Measurements from ENCODE around the gene SURF6. TPM values are rescaled to one million over a fixed set of nuclear protein-coding genes. Genes with fewer than 3 reads are reported as not detected.
"Not testable (repeated sequence)": the region's sequence is repeated elsewhere in the genome, so short reads cannot be mapped to it uniquely, and the experiment has no call there.

Gene SURF6
- total RNA-seq, 4 donors from 2014 or later = 11.5 to 17.1 (median 15.8) TPM

DNA sequence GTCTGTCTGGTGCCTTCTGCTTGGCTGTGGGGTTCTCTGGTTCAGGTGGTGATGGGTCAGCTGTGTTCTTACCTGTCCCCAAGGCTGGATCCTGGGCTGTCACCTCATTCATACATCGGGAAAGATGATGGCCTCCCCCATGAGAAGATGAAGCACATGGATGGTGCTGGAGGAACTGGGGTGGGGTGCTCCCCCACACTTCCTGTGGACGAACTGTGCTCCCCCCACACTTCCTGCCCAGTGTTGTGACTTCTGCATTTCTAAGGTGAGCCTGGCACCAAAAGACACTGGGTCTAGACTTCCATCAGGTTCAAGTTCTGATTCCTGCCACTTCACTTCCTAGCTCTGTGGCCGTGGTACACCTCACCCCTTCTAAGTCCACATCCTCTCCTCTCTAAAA, 4.3 kb upstream of the SURF6 start:
- peaks cover 61% of the 10 kb centered on the region for H3K36me3 ChIP-seq
- H3K27me3 ChIP-seq = no peaks in the 10 kb centered on the region
- no peak for DNase-seq (ENCODE audit: low spot score in 2 of 2)
- no peak overlapping the region for H3K4me3 ChIP-seq
- no peak overlapping the region for H3K27ac ChIP-seq
- H3K4me1 ChIP-seq = peaks cover 34% of the 10 kb centered on the region
- no peaks in the 10 kb centered on the region for H3K9me3 ChIP-seq
- 76% methylated on average over 3 of the region's 3 CpGs for WGBS
- TF ChIP-seq POLR2AphosphoS5 (IDR thresholded peaks at IDR 0.05) = no peak

DNA sequence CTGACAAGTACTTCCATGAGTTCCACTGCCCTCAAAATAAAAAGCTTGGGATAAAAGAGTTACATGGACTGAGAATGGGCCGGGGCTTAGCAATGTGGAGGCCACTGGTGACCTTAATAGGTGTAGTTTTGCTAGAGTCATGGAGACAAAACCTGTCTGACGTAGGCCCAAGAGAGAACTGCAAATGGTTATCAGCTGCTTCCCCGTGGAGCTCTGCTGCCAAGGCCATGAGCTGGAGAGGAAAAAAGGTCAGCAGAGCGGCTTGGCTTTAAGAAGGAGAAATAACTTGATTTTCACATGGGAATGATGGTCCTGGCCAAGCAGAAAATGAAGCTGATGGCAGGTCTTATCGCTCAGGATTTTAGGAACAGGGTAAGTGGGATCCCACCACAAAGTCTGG, 3.7 kb upstream of the SURF6 start:
- 78% methylated on average over 5 of the region's 5 CpGs for WGBS
- Histone ChIP-seq H3K36me3 (peaks cover 55% of the 10 kb centered on the region), H3K27ac (no peak overlapping the region)

DNA sequence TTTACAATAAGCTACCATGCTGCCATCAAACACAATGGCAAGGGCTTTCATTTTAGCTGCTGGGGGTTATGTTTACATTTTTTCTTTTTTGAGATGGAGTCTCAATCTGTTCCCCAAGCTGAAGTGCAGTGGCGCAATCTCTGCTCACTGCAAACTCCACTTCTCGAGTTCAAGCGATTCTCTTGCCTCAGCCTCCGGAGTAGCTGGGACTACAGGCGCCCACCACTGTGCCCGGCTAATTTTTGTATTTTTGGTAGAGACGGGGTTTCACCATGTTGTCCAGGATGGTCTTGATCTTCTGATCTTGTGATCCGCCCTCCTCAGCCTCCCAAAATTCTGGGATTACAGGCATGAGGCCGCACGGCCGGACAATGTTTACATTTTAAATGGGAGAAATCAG, 1.1 kb downstream of the SURF6 start:
- DNase-seq (ENCODE audit: low spot score in 2 of 2) = peak in 1 of 2 donors; percentile 46
- Histone ChIP-seq H3K36me3 (peaks cover 49% of the 10 kb centered on the region), H3K4me3 (peak overlapping the region; percentile 58), H3K4me1 (peaks cover 35% of the 10 kb centered on the region)
- not testable (repeated sequence) for H3K27ac ChIP-seq, H3K9me3 ChIP-seq, H3K27me3 ChIP-seq
- WGBS = 85% methylated on average over 11 of the region's 11 CpGs

More for the DNA sequence above, 3.7 kb upstream of the SURF6 start:
- H3K4me1 ChIP-seq = peaks cover 41% of the 10 kb centered on the region
- H3K4me3 ChIP-seq = no peak overlapping the region
- H3K9me3 ChIP-seq = no peaks in the 10 kb centered on the region
- DNase-seq (ENCODE audit: low spot score in 2 of 2) = no peak
- H3K27me3 ChIP-seq = no peaks in the 10 kb centered on the region
- no peak for TF ChIP-seq POLR2A (IDR thresholded peaks at IDR 0.05)
- no peak for TF ChIP-seq POLR2AphosphoS5 (IDR thresholded peaks at IDR 0.05)
- no peak for TF ChIP-seq EP300 (IDR thresholded peaks at IDR 0.05)
- TF ChIP-seq, protein P1, sequence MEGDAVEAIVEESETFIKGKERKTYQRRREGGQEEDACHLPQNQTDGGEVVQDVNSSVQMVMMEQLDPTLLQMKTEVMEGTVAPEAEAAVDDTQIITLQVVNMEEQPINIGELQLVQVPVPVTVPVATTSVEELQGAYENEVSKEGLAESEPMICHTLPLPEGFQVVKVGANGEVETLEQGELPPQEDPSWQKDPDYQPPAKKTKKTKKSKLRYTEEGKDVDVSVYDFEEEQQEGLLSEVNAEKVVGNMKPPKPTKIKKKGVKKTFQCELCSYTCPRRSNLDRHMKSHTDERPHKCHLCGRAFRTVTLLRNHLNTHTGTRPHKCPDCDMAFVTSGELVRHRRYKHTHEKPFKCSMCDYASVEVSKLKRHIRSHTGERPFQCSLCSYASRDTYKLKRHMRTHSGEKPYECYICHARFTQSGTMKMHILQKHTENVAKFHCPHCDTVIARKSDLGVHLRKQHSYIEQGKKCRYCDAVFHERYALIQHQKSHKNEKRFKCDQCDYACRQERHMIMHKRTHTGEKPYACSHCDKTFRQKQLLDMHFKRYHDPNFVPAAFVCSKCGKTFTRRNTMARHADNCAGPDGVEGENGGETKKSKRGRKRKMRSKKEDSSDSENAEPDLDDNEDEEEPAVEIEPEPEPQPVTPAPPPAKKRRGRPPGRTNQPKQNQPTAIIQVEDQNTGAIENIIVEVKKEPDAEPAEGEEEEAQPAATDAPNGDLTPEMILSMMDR (IDR thresholded peaks at IDR 0.05) = no peak

DNA sequence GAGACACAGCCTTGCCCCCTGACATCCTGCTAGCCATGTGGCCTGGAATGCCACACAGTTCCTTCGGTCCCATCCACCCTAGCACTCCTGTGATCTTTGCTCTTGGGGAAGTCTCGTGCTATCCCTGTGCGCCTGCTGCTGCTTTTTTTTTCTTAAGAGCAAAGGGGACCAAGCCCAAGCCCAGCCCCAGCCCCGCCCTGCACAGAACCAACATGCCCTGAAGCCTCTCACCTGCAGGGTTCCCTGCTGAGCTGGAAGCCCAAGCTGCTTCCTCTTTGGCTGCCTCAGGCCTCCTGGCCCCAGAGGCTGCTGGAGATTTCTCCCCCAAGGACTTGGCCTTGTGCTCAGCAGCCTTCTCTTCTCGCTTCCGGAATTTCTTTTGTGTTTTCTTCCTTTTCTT, 1.8 kb downstream of the SURF6 start:
- H3K27ac ChIP-seq = no peak overlapping the region
- 82% methylated on average over 6 of the region's 6 CpGs for WGBS
- TF ChIP-seq EP300 (IDR thresholded peaks at IDR 0.05) = no peak
- TF ChIP-seq, protein P1 (IDR thresholded peaks at IDR 0.05) = no peak
- TF ChIP-seq POLR2A (IDR thresholded peaks at IDR 0.05) = no peak
- TF ChIP-seq POLR2AphosphoS5 (IDR thresholded peaks at IDR 0.05) = no peak
- H3K4me1 ChIP-seq = peaks cover 27% of the 10 kb centered on the region
- DNase-seq (ENCODE audit: low spot score in 2 of 2) = peak in 1 of 2 donors; percentile 40
- no peak overlapping the region for H3K4me3 ChIP-seq
- H3K9me3 ChIP-seq = no peaks in the 10 kb centered on the region
- H3K36me3 ChIP-seq = peaks cover 44% of the 10 kb centered on the region
- no peaks in the 10 kb centered on the region for H3K27me3 ChIP-seq

DNA sequence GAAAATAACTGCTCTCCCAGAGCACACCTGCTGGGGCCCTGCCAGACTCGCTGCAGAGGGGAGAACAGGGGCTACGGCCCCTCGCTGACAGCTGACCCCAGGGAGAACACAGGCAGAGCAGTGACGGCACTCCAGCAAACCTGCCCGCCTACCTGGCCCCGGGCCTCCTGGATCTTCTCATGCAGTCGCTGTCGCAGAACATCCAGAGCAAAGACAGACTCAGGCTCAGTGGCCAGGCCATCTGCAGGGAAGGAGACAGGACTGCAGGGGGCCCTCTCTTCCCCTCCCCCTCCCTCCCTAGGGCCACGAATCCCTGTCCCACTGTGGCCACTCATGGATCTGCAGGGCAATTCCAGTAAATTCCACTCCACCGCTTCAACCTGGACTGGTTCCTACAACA, 2.4 kb downstream of the SURF6 start:
- TF ChIP-seq POLR2A (IDR thresholded peaks at IDR 0.05) (no peak), EP300 (IDR thresholded peaks at IDR 0.05) (no peak), POLR2AphosphoS5 (IDR thresholded peaks at IDR 0.05) (no peak)
- TF ChIP-seq, protein P1 (IDR thresholded peaks at IDR 0.05) = no peak
- no peaks in the 10 kb centered on the region for H3K9me3 ChIP-seq
- peaks cover 25% of the 10 kb centered on the region for H3K4me1 ChIP-seq
- no peak overlapping the region for H3K4me3 ChIP-seq
- H3K36me3 ChIP-seq = peaks cover 41% of the 10 kb centered on the region
- H3K27ac ChIP-seq = no peak overlapping the region
- 88% methylated on average over 5 of the region's 10 CpGs for WGBS
- H3K27me3 ChIP-seq = no peaks in the 10 kb centered on the region
- peak in 1 of 2 donors; percentile 44 for DNase-seq (ENCODE audit: low spot score in 2 of 2)

DNA sequence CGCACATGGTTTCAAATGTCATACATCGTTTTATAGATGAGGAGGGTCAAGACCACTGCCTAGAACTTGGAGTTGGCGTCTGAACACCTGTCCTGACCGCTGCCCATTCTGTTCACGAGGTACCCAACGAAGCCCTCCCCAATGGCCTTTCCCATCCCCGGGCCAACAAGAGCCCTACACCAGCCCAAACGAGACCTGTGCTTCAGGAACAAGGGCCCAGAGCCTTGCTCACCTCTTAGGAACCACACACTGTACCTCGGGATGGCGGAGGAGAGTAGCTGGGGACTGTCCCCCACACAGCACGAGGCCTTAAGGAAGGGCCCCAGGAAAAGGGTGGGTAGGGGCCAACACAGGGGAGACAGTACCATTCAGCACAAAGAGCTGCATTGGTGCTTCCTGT, 3.0 kb downstream of the SURF6 start:
- no peak overlapping the region for H3K4me3 ChIP-seq
- no peak overlapping the region for H3K27ac ChIP-seq
- whole genome bisulfite sequencing = 92% methylated on average over 11 of the region's 11 CpGs
- H3K4me1 ChIP-seq = peaks cover 25% of the 10 kb centered on the region
- no peaks in the 10 kb centered on the region for H3K27me3 ChIP-seq
- no peaks in the 10 kb centered on the region for H3K9me3 ChIP-seq
- peaks cover 41% of the 10 kb centered on the region for H3K36me3 ChIP-seq
- TF ChIP-seq, protein P1 (IDR thresholded peaks at IDR 0.05) = no peak
- peak; percentile 32 to 51 for DNase-seq (ENCODE audit: low spot score in 2 of 2)
